KG1 (cell line): ENCODE measurements around the gene SOX5.
"Not testable (repeated sequence)": the region's sequence is repeated elsewhere in the genome, so short reads cannot be mapped to it uniquely, and the experiment has no call there.

Source experiments
- DNase-seq: peaks from one replicate; lab custom pipeline; 2025; lab: John Stamatoyannopoulos, UW

Gene SOX5

DNA sequence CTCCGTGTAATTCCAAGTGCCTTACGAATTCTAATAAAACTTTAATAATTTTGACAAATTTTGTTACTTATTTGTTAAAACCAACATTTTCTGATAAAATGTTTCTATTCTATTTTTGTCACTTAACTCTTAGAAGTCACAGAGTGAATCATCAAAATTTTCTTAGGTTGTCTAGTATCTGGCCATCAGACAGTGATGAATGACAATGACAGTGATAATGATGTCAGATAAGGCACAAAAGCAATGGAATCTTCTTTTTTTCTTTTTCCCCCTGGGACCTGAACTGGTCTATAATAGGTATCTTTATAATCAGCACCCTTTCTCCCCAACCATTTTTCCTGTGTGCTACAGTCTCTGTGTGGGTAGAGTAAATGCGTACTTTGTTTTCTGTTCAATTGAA is 407.3 kb downstream of the SOX5 start:
- no peak for DNase-seq

DNA sequence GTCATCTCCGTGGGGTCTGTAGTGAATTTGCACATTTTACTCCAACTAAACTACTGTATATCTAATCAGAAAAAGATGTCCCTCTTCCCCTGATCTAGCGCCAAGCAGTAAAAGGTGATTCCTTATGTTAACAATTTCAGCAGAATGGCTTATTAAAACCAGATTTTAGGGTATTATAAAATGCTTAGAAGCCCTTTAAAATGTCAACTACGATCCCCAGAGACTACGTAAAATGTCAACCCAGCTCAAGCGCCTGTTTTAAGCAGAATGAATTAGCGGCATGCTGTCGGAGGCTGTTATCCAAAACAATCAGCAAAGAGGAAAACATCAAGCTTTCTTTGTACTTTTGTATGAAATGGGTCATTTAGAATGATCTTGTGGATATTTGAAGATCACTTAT is 408.9 kb downstream of the SOX5 start:
- no peak for DNase-seq

DNA sequence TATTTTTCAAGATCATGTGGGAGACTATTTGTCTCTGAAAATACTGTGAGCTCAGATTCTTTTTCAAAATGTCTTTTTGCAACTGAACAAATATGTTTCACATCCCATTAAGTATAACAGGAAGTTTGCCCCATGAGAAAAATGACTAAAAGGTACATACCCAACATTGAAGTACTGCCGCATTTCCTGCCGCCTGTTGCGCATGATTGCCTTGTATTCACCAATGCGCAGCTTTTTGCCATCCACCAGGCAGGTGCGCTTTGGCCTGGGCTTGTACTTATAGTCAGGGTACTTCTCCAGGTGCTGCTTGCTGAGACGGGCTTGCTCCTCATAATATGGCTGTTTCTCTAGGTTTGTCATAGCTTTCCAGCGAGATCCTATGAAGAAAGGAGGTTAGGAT is 413.2 kb downstream of the SOX5 start:
- DNase-seq: no peak

DNA sequence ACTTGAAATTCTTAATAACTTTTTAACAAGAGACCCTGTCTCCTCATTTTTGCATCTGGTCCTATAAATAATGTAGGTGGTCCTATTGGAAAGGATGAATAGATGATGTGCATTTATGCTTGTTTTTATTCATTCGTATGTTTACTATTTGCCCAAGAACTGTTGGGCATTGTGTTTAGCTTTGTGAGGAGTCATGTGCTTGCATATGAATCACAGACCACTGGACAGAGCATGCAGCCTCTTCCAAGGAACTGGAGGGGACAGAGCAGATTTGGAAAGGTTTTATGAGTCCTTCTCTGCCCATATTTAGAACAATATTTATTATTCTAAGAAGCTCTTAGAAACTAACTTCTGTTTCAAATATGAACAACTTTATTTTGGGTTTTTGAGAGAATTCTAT is 414.0 kb downstream of the SOX5 start:
- no peak for DNase-seq

DNA sequence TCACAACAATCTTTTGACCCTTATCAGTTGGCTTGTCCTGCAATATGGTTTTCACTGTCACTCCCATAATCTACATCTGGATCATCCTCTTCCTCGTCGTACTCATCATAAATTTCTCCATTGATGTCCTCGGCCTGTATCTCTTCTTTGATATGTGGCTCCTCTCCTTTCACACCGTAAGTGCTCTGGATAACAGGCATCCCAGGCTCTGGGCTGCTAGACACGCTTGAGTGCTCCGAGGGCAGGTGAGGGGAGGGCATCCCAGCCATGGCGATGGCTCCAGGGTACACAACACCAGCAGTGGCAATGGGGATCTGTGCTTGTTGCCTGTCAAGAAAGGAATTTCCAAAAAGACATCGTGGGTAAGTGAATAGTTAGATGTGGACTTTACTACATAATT is 415.3 kb downstream of the SOX5 start:
- DNase-seq: no peak

GRCh38 chr12:23533699-23534098 is 415.8 kb downstream of the SOX5 start:
- DNase-seq: no peak

DNA sequence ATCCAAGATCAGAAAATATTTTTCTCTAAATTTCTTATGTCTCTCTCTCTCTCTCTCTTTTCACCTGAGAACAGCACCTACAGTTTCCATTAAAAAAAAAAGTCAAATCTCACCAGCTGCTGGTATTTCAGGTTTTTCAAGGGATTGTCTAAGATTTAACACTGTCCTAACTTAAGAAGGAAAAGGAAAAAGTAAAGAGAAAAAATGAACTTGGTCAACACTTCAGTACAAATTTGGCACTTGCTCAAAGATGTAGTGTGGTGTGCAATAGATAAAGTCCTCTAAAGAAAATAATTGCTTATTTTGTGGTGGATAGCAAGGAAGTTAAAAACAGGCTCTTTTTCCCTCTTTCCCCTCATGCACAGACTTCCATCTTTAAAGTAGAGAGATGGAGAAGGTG is 416.2 kb downstream of the SOX5 start:
- DNase-seq: no peak

DNA sequence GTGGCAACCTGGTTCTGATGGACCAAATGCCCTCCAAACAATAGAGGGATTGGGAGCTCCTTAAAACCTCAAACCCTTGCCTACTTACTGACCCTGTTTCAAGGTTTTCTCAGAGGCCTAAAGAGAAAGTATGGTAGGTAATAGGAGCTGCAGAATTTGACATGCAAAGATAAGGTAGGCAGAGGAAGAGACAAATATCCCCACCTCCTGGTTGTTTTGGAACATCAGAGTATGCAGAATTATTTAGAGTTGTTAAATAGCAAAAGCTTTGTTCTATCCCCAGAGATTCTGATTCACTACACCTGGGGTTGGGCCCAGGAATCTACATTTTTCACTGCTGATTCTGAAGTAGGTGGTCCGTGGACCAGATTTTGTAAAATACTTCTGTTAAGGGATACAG is 421.2 kb downstream of the SOX5 start:
- DNase-seq: no peak

DNA sequence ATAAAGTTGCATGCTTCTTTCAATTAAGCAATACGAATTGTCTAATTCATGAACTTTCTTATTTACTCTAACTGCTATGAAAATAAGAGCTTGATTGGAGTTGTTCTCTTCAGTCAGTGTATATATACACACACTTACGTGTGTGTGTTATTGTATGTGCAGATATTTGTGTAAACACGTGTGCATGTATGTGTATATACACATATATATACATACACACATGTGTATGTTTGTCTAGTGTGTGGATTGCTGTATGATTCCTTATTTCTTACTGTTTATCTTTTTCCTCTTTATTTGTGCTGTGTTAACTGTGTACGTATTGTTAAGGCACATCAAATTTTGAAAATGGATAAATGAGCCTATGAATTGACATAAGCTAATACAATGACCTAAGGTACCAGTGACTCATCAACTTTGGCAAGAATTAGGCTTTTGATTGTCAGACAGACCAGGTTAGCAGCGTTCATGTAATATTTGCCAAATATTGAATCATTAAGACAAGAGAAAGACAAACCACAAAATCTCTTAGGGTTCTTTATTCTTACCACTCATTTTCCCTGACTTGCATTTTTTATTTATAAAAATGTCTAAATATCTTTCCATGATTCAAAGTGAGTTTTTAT is 423.9 kb downstream of the SOX5 start:
- no peak for DNase-seq

DNA sequence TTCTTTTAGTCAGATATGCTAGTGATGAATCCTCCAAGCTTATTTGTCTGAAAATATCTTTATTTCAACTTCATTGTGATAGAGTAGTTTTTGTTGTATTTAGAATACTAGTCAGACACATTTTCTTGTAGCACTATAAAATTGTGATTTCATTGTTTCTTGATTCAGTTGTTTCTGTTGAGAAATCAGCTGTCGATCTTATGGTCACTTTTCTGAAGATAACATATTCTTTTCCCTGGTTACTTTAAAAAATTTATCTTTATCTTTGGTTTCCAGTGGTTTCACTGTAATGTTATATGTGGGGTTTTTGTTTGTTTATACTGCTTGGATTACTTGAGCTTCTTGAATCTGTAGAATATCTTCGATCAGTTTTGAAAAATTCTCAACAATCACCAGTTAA is 426.1 kb downstream of the SOX5 start:
- DNase-seq: no peak

DNA sequence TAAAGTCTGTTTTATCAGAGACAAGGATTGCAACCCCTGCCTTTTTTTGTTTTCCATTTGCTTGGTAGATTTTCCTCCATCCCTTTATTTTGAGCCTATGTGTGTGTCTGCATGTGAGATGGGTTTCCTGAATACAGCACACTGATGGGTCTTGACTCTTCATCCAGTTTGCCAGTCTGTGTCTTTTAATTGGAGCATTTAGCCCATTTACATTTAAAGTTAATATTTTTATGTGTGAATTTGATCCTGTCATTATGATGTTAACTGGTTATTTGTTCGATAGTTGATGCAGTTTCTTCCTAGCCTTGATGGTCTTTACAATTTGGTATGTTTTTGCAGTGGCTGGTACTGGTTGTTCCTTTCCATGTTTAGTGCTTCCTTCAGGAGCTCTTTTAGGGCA is 430.0 kb downstream of the SOX5 start:
- not testable (repeated sequence) for DNase-seq

DNA sequence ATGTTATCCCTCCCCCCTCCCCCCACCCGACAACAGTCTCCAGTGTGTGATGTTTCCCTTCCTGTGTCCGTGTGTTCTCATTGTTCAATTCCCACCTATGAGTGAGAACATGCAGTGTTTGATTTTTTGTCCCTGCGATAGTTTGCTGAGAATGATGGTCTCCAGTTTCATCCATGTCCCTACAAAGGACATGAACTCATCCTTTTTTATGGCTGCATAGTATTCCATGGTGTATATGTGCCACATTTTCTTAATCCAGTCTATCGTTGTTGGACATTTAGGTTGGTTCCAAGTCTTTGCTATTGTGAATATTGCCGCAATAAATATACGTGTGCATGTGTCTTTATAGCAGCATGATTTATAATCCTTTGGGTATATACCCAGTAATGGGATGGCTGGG is 433.7 kb downstream of the SOX5 start:
- not testable (repeated sequence) for DNase-seq

DNA sequence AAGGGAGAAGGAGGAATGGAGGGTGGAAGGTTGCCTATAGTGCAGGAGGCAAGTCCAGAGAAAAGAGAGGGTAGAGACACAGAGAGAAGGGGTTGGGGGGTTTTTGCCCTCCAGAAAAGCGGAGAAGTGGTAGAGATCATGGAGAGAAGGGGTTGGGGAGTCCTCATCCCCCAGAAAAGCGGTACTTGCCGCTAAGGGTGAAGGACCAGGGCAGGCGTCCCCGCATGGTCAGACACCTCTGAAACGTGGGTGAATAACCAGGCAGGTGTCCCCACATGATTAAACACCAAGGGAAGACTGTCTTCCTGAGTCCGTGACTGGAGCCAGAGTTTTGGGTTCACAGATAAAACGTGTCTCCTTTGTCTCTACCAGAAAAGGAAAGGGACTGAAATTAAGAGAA is 439.0 kb downstream of the SOX5 start:
- no peak for DNase-seq

DNA sequence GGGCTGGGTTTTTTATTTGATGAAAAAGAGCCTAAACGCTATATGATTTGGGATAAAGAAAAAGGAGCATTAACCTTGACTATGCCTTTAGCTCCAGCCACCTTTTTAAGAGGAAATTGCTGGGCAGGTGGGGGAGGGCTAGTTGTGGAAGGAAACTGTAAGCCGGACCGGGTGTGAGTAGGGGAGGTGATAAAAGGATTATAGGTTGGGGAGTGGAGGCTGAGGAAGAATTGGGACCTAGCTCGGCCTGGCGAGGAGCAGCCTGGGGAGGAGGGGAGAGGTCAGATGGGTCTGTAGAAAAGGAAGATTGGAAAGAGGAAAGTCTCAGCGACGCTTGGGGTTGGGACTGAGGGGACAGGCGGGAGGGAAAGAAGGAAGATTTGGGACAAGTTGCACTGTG is 439.6 kb downstream of the SOX5 start:
- DNase-seq: not testable (repeated sequence)

DNA sequence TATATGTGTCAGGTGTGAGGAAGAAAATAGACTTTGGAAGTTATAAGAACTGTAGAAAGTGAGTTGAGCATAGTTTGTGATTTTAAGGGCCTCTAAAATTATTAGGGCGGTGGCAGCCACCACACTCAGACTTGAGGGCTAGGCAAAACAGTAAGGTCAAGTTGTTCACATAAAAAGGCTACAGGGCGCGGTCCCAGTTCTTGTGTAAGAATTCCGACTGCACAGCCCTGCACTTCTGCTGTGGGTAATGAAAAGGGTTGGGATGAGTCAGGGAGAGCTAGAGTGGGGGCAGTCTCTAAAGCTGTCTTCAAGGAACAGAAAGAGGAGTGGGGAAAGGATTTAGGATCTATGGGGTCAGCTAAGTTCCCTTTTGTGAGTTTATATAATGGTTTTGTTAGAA is 441.7 kb downstream of the SOX5 start:
- not testable (repeated sequence) for DNase-seq

- DNase-seq: not testable (repeated sequence)
These were observed 443.7 kb downstream of the SOX5 start for GRCh38 chr12:23505736-23506135.

GRCh38 chr12:23504641-23505399 is 444.6 kb downstream of the SOX5 start:
- DNase-seq: no peak

- DNase-seq: no peak
These were observed 445.4 kb downstream of the SOX5 start for GRCh38 chr12:23504043-23504442.

GRCh38 chr12:23503544-23503943 is 445.9 kb downstream of the SOX5 start:
- DNase-seq: no peak

- DNase-seq: no peak
These were observed 447.2 kb downstream of the SOX5 start for GRCh38 chr12:23502259-23502658.

DNA sequence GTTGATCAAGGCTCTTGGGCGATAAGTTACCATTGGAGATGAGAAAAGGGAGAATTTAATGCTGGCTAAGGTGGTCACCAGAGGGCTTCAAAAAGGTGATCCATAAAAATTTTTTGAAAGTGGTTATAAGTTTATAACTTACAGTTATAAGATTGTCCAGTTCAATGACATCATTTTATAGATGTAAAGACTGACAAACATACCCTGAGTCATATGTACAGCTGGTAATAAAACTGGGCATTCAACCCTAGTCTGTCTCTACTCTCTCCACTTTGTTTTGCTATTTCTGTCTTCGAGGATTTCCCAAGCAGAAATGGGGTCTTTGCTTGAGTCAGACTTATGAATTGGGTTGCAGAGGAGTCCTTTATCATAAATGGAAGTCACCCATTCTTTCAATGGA is 454.0 kb downstream of the SOX5 start:
- DNase-seq: no peak

- no peak for DNase-seq
These were observed 455.8 kb downstream of the SOX5 start for GRCh38 chr12:23493672-23494071.

GRCh38 chr12:23491029-23491428 is 458.4 kb downstream of the SOX5 start:
- not testable (repeated sequence) for DNase-seq

- DNase-seq: no peak
These were observed 461.3 kb downstream of the SOX5 start for GRCh38 chr12:23488130-23488529.
